Nucleus accumbens (tissue), 56 donors: ENCODE data around the gene TECPR1.
A peak's percentile ranks its signal among the peaks of the same experiment; 100 is the strongest.

Experiments
- DNase-seq, 56 donors: peaks; one replicate each; lab custom pipeline; 2025; lab: John Stamatoyannopoulos, UW

TECPR1 gene

GRCh38 chr7:98250789-98251188 is 1.2 kb downstream of the TECPR1 start:
- DNase-seq = no peak

GRCh38 chr7:98249106-98249505 is 2.9 kb downstream of the TECPR1 start:
- no peak for DNase-seq

DNA sequence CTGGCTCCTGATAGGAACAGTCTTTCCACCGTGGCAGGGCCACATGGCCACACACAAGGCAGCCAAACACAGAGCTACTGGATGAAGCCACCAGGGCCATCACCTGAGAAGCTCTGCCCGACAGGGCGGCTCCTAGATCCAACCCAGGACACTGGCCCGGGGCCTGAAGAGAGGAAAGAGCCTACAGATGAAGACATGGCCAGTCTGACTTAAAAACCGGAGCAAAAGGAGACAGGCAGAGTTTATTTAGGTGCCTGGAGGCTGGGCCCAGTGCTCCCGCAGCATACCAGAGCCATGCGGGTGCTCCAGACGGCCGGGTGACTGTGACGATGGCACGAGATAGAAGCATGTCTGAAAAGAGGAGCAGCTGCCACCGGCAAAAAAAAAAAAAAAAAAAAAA is 3.9 kb downstream of the TECPR1 start:
- DNase-seq = no peak

DNA sequence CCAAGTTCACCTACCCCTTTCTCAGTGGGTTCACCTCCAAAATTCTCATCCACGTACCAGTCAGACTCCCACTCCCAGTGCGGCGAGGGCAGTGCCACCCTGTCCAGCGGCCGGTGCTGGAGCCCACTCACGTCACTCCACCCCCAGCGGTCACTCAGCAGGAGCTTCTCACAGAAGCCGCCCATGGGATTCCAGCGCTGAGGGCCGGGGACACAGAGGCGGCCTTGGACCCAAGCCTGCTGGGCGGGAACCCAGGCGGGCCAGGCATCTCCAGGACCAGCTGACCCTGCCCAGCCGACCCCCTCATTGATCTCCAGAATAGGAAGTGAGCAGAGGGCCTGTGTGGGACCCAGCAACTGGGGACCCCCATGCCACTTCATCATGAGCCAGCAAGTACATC is 7.2 kb downstream of the TECPR1 start:
- no peak for DNase-seq

DNA sequence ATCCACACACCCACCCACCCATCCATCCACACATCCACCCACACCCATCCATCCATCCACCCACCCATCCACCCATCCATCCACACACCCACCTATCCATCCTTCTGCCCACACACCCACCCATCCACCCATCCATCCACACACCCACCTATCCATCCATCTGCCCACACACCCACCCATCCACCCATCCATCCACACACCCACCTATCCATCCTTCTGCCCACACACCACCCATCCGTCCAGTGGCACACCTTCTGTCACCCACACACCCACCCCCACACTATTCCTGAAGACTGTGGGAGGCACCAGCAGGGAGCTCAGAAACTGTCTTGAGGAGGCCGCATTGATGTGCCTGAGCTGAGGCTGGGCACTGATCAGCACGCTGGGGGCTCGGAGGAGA is 9.1 kb downstream of the TECPR1 start:
- peak in 1 of 56 donors; percentile 15 for DNase-seq

DNA sequence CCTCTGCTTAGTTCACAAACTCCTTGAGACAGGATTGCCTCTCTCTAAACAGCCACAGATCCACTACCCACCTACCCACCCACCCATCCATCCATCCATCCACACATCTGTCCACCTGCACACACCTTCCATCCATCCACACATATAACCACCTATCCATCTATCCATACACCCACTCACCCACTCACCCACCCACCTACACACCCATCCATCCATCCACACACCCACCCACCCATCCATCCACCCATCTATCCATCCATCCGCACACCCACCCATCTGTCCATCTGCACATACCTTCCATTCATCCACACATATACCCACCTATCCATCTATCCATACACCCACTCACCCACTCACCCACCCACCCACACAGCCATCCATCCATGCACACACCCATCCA is 9.7 kb downstream of the TECPR1 start:
- DNase-seq = peak in 1 of 56 donors; percentile 16

DNA sequence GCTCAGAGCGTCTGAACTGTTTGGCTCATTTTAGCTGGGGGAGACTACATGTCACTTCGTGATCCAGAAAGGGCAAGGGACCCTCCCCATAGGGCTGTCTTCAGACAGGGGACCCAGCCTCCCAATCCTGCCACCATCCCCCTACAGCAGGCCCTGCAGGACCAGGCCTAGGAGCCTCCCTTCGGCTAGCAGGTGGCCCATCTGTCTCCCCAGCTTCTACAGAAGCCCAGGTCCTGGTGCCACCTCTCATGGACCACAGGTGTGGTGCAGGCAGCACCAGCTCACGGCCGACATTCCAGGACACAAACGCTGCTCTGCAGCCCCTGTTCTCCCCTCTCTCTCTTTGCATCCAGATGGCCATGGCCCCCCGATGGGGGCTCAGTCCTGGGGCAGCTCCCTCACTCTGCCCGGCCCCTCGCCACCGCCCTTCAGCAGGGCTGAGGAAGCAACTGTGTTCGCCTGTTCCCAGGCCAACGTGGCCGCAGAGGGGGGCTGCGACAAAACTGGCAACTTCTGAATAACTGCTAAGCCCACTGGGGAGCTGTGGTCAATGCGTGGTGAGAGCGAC is 10.3 kb downstream of the TECPR1 start:
- DNase-seq = no peak

DNA sequence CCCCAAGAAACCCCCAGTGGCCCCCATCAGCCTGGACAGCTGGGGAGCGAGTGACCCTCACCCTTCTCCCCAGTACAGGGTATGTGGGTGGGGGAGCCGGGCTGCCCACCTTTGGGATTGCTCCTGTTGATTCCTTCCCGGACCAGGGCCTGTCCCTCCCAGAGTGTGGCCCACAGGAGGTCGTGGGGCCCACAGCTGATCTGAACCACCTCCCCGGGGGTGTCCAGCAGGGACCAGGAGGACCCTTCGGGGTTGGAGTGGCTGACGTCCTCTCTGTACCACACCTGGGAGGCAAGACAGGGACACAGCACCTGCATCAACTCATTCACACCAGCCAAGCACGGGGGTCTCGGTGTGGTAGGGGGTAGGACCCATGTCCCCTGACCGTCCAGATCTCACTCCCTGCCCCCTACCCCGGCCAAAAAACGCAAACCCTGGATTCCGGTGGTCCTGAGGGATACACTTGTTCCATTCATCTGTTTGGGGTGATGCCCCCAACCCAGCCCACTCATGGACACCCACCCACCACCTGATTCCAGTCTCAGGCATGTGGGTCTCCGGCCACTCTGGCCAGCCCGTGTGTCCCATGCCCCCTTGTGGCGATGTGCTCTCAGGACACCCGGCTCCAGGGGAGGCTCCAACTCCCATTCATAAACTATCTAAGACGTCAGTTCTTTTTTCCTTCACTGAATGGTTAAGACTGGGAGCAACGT is 10.9 kb downstream of the TECPR1 start:
- peak in 21 of 56 donors; percentile 1 to 65 (median 16) for DNase-seq

DNA sequence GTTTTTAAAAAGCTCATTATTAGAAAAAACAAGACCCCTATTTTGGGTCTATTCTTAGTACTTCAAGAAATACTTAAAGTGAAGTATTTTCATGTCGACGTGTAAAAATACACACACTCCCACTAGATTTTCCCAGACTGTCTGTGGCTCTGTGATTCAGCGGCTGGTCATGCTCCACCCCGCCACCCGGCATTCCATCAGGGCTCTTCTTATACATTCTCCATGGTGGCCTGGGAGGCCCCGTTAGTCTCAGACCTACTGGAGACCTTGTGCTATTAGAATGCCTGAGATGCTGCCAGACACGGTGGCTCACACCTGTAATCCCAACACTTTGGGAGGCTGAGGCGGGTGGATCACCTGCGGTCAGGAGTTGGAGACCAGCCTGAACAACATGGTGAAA is 13.1 kb downstream of the TECPR1 start:
- no peak for DNase-seq

DNA sequence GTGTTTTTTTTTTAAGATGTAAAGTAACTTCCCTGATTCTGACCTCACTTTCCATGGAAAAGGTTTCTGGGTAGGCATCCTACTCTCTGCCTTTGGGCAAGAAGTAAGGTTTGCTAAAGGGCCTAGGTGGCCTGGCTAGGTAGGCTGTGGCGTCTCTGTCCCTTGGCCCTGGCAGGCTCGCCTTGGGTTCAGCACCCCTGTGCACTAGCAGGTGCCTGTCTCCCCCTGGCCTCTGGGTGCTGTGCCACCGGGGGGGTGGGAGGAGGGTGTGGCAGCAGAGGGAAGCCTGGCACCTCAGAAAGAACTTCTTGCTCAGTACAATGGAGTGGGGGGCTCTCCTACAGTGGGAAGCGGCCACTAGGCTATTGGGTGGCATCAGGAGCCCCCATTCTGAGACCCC is 14.0 kb downstream of the TECPR1 start:
- DNase-seq = no peak

- DNase-seq = no peak
These were observed 15.5 kb downstream of the TECPR1 start for GRCh38 chr7:98236355-98237185.

DNA sequence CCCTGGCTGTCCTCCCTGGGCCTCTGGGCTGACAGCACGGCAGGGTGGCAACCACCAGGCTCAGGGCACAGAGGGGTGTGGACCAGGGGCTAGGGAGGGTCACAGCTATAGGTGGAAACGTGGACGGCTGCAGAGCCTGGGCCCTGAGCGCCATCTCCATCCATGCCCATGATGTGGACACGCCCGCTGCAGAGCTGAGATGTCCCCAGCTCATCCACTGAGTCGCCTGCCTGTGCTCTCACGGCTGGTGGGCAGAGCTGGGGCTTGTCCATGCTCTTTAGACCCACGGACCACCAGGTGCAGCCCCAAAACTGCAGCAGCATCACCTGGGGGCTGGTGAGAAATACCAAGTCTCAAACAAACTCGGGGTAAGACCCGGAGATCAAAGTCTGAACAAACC is 16.1 kb downstream of the TECPR1 start:
- no peak for DNase-seq

GRCh38 chr7:98234429-98235147 is 17.4 kb downstream of the TECPR1 start:
- DNase-seq = no peak

DNA sequence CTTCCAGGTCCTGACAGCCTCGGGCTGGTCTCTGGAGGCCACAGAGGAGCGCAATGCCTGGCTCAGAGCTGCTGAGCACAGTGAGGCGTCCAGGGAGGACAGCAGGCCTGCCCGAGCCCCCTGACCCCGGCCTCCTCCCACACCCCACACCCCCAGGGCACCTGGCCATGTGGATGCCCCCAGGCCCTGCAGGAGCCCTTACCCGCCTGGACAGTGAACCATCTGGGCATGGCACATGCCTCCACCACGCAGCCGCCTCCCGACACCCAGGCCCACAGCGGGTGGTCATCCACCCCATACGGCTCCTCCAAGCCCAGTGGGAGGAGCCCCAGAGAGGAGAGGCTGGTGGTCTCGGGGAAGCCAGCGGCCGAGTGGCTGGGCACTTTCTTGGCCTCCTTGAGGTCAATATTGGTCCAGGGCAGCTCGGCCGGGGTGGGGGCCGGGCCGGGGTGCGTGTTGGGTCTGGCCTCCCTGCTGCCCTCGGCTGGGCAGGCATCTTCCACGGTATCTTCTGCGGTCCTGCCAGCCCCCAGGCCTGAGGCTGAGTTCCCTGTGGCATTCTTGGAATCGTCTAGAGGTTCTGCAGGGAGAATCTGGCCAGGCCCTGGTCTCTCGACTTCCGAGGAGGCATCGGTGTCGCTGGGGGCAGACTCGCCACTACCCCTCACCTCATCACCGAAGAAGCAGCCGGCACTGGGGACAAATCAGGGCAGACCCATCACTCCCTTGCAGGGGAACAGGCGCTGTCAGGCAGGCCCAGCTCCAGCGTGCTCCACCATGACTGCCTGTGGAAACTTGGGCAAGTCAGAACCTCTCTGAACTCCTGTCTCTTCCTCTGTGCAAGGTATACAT is 18.6 kb downstream of the TECPR1 start:
- DNase-seq = no peak

- DNase-seq = no peak
These were observed 19.2 kb downstream of the TECPR1 start for GRCh38 chr7:98232799-98233198.

- DNase-seq = no peak
These were observed 19.8 kb downstream of the TECPR1 start for GRCh38 chr7:98232263-98232585.

DNA sequence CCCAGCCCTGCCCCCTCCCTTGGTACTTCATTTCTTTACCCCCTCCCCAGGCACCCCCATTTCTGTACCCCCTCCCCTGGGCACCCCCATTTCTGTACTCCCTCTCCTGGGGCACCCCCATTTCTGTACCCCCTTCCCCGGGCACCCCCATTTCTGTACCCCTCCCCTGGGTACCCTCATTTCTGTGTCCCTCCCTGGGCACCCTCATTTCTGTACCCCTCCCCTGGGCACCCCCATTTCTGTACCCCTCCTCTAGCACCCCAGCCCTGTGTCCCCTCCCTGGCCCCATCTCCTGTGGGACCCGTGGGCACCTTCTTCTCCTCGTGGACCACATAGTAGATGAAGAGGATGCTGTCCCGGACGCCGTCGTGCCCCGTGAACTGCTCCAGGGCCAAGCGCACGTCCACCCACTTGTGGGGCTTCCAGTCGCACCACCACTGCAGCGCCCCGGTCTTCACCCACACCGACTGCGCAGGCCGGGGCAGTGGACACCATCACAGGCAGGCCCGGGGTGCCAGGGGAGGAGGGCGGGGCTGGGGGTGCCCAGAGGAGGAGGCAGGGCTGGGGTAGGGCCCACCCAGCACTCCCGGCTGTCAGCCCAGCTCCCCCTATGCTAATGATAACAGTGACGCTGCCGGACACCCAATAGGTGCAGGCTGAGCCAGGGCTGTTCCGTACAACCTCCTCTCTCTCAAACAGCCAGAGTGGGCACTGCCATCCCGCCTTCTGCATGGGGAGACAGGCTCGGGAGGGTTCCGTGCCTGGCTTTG is 20.4 kb downstream of the TECPR1 start:
- DNase-seq = no peak

- DNase-seq = no peak
These were observed 21.1 kb downstream of the TECPR1 start for GRCh38 chr7:98230746-98231471.
